Right ventricle myocardium inferior (tissue), 1 donor: ENCODE measurements around the gene WDR74. TPM values are rescaled to one million over a fixed set of nuclear protein-coding genes. Genes with fewer than 3 reads are reported as not detected.
A peak's percentile ranks its signal among the peaks of the same experiment; 100 is the strongest.
"Not testable (repeated sequence)": the region's sequence is repeated elsewhere in the genome, so short reads cannot be mapped to it uniquely, and the experiment has no call there.

Experiments used
- ATAC-seq: fragments of 200-7000 bp; cut with Tn5 transposase; one replicate; pipeline ENCODE4 v1.9.1; 2020; ENCODE audit warnings: mild to moderate bottlenecking, moderate library complexity
- DNase-seq: peaks from one replicate; pipeline ENCODE4 v3.0.0; 2021; ENCODE audit errors: missing footprints
- intact Hi-C: fragments of 100-400 bp; cut with DNase I; formaldehyde crosslinking; loops from one replicate; pipeline ENCODE4 v1.11.0; 2022
- total RNA-seq: library from RNA; stranded (reverse); fragmentation: NEBNext Ultra II Directional; extraction: Animal tissue kit (Norgen Biotek cat#: 25700); gene quantifications from one replicate; pipeline ENCODE4 v1.2.1, GENCODE V29; 2021
- donor health status: DM: no; HTN: yes; CAD: no; lungs with severe emphysema.

Gene WDR74
- total RNA-seq, 1 donor from 2014 or later = 25.4 TPM

DNA sequence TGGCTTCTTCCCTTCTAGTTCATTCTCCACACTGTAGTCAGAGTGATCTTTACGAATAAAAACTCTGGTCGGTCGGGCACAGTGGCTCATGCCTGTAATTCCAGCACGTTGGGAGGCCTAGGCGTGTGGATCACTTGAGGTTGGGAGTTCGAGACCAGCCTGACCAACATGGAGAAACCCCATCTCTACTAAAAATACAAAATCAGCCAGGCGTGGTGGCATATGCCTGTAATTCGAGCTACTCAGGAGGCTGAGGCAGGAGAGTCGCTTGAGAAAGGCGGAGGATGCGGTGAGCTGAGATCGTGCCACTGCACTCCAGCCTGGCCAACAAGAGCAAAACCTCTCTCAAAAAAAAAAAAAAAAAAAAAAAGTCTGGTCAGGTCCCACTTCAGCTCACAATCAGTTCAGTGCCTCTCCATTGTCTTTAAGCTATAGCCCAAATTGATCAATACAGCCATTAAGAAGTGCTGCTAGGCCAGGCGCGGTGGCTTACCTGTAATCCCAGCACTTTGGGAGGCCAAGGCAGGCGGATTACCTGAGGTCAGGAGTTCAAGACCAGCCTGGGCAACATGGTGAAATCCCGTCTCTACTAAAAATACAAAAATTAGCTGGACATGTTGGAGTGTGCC is 22.3 kb upstream of the WDR74 start:
- ATAC-seq, DNase-seq: not testable (repeated sequence)
- intact Hi-C loops = loop anchor here (1.0 to 10.0 kb wide), 2 partner anchors 75 to 467 kb away; no protein-coding TSS in a partner anchor

DNA sequence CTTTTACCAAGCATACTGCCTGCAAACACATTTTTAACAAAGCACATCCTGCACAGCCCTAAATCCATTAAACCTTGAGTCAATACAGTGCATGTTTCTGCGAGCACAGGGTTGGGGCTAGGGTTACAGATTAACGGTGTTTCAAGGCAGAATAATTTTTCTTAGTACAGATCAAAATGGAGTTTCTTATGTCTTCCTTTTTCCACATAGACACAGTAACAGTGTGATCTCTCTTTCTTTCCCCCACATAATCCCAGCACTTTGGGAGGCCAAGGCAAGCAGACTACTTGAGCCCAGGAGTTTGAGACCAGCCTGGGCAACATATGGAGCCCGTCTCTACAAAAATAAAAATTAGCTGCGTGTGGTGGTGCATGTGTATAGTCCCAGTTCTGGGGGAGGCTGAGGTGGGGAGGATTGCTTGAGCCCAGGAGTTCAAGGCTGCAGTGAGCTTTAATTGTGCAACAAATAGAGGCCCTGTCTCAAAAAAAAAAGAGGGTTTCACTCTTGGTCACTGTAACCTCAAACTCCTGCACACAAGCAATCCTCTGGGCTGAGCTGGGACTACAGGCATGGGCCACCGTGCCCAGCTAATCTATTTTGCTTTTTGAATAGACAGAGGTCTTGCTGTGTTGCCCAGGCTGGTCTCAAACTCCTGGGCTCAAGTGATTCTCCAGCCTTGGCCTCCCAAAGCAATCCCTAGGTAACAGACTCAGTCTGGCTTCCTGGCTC is 21.6 kb upstream of the WDR74 start:
- ATAC-seq = no peak
- DNase-seq = no peak
- intact Hi-C loops = loop anchor here (10.0 kb wide), 1 partner anchor 466 kb away; no protein-coding TSS in a partner anchor

DNA sequence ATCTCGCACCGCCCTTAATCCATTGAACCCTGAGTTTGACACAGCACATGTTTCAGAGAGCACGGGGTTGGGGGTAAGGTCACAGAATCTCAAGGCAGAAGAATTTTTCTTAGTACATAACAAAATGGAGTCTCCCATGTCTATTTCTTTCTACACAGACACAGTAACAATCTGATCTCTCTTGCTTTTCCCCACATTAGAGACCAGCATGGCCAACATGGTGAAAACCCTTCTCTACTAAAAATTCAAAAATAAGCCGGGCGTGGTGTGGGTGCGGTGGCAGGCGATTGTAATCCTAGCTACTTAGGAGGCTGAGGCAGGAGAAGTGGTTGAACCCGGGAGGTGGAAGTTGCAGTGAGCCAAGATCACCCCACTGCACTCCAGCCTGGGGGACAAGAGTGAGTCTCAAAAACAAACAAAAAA is 19.9 kb upstream of the WDR74 start:
- not testable (repeated sequence) for ATAC-seq
- intact Hi-C loops = loop anchor here (5.0 kb wide), 1 partner anchor 132 kb away; the partner anchor contains the start of genes HNRNPUL2 and TTC9C

DNA sequence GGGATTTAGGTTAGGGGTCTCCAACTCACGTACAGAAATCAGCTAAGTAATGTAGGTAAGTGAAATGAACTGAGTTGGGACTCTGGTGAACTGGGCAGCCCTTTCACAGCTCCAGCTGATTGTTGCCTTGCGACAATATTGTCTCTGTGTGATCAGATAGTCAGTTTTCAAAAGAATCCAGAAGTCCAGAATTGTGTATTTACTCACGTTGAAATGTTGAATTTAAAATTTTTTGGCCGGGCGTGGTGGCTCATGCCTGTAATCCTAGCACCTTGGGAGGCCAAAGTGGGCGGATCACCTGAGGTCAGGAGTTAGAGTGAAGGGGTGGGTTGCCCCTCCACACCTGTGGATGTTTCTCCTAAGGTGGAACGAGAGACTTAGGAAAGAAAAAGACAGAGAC is 18.8 kb upstream of the WDR74 start:
- ATAC-seq (no peak), DNase-seq (no peak)
- intact Hi-C loops = loop anchor here (5.0 kb wide), 1 partner anchor 131 kb away; the partner anchor contains the start of genes HNRNPUL2 and TTC9C

More for the DNA sequence above, 19.9 kb upstream of the WDR74 start:
- not testable (repeated sequence) for DNase-seq

DNA sequence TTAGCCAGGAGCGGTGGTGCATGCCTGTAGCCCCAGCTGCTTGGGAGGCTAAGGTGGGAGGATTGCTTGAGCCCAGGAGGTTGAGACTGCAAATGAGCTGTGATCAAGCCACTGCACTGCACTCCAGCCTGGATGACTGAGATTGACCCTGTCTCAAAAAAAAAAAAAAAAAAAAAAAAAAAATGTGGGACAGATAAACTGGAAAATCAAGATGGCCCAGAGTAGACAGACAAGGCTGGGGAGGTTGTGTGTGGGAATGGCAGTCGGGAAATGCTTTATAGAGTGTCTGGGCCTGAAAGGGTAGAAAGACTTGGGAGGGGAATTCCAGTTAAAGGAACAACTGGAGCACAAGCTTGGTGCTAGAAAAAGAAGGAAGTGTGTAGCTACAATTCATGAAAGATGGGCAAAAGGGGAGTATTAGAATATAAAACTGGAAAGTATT is 18.2 kb upstream of the WDR74 start:
- no peak for DNase-seq
- no peak for ATAC-seq
- intact Hi-C loops = loop anchor here (5.0 kb wide), 1 partner anchor 130 kb away; the partner anchor contains the start of genes HNRNPUL2 and TTC9C

DNA sequence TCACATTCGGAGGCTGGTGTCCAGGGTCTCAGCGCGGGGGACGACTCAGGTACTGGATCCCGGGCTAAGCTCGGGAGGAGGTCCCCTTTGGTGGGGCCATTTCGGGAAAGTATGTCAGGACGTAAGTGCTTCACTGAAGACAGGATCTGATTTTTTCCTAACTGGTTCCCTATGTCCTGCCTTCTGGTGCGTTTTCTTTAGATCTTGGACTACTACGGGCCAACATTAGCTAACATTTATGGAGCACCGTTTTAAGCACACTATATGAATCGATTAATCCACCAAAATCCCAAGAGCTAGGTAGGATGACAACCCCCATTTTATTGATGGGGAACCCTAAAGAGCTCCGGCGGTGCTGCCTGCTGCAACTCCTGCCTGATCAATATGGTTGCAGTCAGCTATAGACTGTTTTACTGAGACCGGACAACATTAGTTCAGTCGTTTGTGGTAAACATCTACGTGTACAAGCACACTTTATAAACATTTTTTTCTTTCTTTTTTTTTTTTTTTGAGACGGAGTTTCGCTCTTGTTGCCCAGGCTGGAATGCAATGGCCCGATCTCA is 17.0 kb upstream of the WDR74 start:
- DNase-seq (no peak), ATAC-seq (no peak)
- intact Hi-C loops = loop anchor here (5.0 kb wide), 1 partner anchor 129 kb away; the partner anchor contains the start of genes HNRNPUL2 and TTC9C

DNA sequence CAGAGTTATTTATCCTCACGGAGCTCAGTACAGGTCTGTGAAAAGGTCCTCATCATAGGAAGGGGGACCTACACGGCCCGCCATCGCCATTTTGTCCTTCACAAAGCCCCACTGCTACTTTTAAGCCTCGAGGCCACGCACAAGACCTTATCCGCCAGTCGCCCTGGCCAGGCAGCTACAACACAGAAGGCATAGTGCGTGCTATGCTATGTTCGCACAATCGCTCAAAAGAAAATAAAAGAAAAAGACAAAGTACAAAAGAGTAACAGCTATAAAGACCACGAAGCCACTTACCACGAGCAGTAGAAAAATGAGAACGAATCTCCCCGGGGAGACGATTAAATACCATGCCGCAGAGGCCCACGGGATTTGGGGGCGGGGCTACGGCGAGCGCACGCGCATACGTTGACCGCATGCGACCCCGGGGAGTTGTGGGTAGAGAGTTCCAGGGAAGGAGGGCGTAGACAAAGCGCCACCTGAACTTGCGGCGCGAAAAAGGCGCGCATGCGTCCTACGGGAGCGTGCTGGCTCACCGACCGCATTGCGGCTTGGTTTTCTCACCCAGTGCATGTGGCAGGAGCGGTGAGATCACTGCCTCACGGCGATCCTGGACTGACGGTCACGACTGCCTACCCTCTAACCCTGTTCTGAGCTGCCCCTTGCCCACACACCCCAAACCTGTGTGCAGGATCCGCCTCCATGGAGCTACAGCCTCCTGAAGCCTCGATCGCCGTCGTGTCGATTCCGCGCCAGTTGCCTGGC is 16.4 kb upstream of the WDR74 start:
- ATAC-seq (peak; percentile 99), DNase-seq (peak; percentile 96)
- intact Hi-C loops = loop anchor here (5.0 kb wide), 1 partner anchor 128 kb away; the partner anchor contains the start of genes HNRNPUL2 and TTC9C

DNA sequence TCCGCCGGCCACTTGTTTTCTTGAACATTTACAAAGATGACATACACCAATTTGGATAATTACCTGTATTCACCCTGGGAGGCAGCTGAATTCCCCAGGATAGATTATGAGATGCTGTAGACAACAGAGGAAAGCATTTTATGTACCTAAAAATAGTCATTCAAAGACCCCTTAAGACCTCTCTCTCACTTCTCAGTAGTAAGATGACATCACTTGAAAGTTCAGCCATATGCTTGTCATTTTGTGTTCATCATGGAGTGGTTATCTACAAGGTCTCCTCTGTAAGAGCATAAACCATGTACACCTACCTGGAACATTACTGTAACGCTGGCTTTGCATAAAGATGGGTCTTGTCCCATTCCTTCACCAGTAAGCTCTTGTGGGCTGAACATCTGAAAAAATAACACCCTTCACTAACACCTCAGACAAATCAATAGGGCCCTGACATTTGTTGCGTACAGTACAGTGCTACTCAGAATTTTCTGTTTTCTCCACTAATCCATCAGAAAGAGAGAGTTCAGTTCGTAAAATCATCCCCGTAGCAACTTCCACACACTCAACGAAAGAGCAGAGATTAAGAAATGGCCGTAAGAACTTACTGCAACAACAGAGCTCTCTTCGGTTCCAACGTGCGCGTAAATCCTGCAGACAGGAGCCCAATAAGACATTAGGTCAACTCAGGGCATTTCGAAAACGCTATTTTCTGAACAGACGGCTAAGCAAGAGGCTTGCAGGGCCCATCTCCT is 15.6 kb upstream of the WDR74 start:
- ATAC-seq = no peak
- DNase-seq = no peak
- intact Hi-C loops = loop anchor here (5.0 kb wide), 1 partner anchor 128 kb away; the partner anchor contains the start of genes HNRNPUL2 and TTC9C

DNA sequence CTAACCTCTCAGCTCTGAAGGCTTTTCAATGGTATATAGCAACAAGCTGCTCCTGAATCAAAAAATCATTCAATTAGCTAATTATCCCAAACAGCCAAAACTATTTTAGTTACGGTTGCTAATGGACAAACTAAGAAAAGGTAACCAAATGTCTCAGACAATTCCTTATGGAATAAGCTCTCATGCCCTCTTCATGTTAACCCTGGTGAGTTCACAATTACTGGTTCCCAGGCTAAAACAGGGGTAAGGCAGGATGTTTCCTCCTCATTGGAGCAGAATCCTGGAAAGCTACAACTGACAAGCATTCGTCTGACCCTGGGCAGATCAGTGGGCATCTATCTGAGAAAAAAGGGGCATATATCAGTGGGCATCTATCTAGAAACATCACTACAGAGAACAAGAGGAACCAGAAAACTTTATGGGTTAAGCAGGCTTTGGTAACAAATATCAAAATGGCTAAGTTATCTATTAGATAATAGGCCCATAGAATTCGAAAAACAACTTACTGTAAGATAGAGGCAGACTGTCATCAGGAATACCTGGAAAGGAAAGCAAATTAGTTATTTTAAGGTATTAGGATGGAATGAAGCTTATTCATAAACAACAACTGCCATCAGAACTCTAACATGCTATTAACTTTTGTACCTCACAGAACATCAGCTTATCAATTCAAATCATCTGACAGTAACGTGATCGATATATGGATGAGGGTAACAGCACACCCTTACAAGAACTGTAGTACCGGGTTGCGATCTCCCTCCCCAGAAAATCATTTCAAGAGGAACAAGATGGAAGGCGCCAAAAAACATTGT is 14.8 kb upstream of the WDR74 start:
- DNase-seq = no peak
- no peak for ATAC-seq
- intact Hi-C loops = no loop called here

DNA sequence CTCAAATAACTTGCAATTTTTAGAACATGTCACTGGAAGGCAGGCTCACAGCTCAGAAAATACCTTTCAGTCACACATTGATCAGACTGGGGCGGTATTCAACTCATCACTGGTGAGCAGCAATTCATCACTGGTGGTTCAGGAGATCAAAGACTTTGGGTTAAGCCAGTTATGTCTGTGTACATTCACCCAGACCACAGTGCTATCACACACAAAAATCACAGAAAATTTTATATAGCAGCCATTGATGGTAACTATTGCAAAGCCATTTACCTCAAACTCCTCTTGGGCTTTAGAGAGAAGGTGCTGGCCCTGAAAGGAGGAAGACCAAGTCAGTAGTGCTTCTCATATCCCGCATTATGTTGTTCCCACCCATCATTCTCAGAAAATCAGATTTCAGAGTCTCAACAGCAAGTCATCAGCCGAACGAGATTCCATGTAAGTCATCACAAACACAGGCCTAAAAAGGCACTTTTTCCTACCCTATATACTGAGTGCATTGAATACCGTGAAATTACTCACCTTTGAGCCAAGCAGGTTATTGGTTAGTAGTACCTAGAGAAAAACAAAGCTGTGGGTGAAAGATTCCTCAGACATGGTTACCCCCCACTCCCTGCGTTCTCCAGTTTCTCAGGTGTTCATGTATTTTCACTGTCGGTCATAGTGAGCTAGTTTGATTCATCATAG is 14.0 kb upstream of the WDR74 start:
- ATAC-seq (no peak), DNase-seq (no peak)
- intact Hi-C loops = no loop called here

DNA sequence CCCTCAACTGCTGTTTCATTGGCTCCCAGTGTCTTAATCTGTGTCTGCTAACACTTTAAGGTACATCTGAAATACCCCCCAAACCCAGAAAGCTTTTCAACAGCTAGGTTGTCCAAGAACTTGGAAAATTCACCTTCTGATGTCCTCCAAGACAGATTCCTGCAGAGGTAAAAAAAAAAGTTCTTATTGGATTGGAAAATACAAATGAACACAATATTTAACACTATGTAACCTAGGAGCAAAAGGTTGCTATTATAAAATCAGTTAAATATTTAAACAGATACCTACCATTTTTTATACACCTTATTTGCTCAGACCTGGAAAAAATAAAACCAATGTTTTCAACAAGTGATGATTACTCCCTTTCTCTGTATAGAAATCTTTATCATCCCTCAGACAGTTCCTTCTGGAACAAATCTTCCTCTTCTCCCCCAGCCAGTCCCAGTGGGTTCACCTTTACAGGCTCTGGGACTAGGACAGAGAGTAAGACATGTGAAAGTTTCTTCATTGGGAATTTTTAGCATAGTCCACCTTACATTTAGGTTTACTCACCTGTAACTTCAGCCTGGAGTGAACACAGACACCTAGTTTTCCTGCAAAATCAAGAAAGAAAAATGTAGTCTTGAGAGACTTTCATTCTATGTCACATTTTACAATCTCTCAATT is 13.3 kb upstream of the WDR74 start:
- intact Hi-C loops = no loop called here
- DNase-seq (no peak), ATAC-seq (no peak)

DNA sequence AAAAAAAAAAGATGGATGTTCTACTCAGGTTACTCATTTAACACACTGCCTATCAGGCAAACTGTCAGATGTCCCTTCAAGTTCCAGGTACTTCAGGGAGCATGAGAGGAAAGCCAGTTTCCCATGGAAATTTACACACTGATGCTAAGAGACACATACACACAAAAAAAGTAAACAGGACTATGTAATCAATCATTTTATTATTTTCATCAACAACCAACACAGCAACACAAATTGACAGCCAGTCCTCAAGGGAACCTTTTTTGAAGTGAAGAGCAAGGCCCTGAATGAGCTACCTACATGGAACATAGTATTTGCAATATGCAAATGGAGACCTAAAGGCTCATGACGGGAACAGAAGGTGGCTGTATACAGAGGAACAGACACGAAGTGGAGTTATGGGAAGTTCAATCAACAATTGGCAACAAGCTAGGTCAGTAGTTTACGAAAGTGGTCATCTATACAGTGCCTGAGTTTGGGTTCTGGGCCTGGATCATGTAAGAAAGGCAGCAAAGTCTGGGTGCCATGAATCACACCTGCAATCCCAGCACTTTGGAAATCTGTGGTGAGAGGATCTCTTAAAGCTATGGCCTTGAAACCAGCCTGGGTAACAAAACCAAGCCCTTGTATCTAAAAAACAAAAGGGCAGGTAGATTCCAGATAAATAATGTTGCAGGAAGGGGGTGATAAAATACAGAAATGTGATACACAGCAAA is 12.6 kb upstream of the WDR74 start:
- ATAC-seq = no peak
- intact Hi-C loops = no loop called here
- DNase-seq = no peak

DNA sequence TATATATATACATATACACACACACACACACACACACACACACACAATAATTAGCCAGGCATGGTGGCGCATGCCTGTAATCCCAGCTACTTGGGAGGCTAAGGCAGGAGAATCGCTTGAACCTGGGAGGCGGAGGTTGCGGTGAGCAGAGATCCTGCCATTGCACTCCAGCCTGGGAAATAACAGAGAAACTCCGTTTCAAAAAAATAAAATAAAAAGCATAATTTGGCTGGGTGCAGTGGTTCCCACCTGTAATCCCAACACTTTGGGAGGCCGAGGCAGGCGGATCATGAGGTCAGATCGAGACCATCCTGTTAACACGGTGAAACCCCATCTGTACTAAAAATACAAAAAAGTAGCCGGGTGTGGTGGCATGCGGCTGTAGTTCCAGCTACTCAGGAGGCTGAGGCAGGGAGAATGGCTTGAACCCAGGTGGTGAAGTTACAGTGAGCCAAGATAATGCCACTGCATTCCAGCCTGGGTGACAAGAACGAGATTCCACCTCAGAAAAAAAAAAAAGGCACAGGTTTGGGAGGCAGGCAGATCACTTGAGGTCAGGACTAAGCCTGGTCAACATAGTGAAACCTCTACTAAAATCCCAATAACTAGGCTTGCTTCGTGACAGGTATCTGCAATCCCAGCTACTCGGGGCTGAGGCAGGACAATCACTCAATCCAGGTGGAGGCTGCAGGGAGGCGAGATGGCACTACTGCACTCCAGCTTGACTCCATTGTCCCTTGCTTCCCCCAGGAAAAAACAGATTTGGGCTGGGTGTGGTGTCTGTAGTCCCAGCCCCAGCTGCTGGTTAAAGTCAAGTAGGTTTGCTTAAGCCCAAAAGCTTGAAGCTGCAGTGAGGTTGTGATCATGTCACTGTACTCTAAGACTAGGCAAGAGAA is 11.8 kb upstream of the WDR74 start:
- ATAC-seq = no peak

DNA sequence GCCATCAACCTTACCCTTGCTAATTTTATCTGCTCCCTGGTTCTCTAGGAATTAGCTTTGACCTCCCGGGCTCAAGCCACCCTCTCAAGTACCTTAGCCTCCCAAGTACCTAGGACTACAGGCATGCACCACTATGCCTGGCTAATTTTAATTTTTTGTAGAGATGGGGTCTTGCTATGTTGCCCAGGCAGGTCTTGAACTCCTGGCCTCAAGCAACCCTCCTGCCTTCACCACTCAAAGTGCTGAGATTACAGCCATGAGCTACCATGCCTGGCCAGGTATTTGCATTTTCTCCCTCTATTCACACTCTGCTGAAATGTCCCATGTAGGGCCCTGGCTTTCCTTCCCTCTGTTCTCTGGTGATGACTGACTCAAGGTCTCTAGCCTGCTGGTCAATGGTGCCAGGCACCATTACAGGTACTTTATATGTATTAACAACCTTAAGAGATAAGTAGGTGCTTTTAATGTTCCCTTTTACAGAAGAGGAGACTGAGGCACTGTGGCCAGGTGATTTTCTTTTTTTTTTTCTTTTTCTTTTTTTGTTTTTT is 8.5 kb upstream of the WDR74 start:
- ATAC-seq (no peak), DNase-seq (no peak)
- intact Hi-C loops = no loop called here

More for the DNA sequence above, 11.8 kb upstream of the WDR74 start:
- intact Hi-C loops = no loop called here
- DNase-seq = no peak
